Measurements from ENCODE around the gene CCDC57.

CCDC57 gene

GRCh38 chr17:82205720-82206508 is 6.7 kb downstream of the CCDC57 start:
- Histone ChIP-seq H3K36me3 (replicated peaks; ENCODE audit: low read depth, low read length) (no peaks in the 10 kb centered on the region), H3K27me3 (ENCODE audit: low read depth, low read length) (no peaks in the 10 kb centered on the region), H3K4me2 (ENCODE audit: low read length) (peak overlapping the region; percentile 87), H3K4me1 (ENCODE audit: low read length) (peaks cover 6% of the 10 kb centered on the region), H3K27ac (ENCODE audit: low read length) (peak overlapping the region; percentile 29; the same call in 1 of the 2 replicates), H3K9me3 (ENCODE audit: insufficient read depth, low read length) (no peaks in the 10 kb centered on the region), H4K20me1 (ENCODE audit: insufficient read depth, low read length) (no peaks in the 10 kb centered on the region), H3K79me2 (ENCODE audit: low read length) (no peaks in the 10 kb centered on the region), H3K4me3 (ENCODE audit: low read length) (peak overlapping the region; percentile 64), H2AFZ (ENCODE audit: low read depth, low read length) (peak overlapping the region; percentile 94), H3K9ac (ENCODE audit: low read length) (peak overlapping the region; percentile 50; the same call in 1 of the 2 replicates)
- TF ChIP-seq EZH2phosphoT487 (IDR thresholded peaks at IDR 0.05; ENCODE audit: low read depth) (no peak), CTCF (IDR thresholded peaks at IDR 0.05; ENCODE audit: low read depth, low read length) (peak; percentile 76)

- no peaks in the 10 kb centered on the region for H4K20me1 ChIP-seq (ENCODE audit: insufficient read depth, low read length)
Observed at GRCh38 chr17:82204831-82205719, 7.6 kb downstream of the CCDC57 start.

GRCh38 chr17:82203920-82204319 is 8.7 kb downstream of the CCDC57 start:
- peaks cover 6% of the 10 kb centered on the region for H3K4me1 ChIP-seq (ENCODE audit: low read length)
- no peak overlapping the region for H3K4me3 ChIP-seq (ENCODE audit: low read length)
- no peaks in the 10 kb centered on the region for H3K9me3 ChIP-seq (ENCODE audit: insufficient read depth, low read length)
- H3K36me3 ChIP-seq (replicated peaks; ENCODE audit: low read depth, low read length), result no peaks in the 10 kb centered on the region
- no peak overlapping the region for H3K4me2 ChIP-seq (ENCODE audit: low read length)
- no peaks in the 10 kb centered on the region for H4K20me1 ChIP-seq (ENCODE audit: insufficient read depth, low read length)
- no peak overlapping the region for H3K9ac ChIP-seq (ENCODE audit: low read length)
- TF ChIP-seq CTCF (IDR thresholded peaks at IDR 0.05; ENCODE audit: low read depth, low read length), result no peak
- TF ChIP-seq EZH2phosphoT487 (IDR thresholded peaks at IDR 0.05; ENCODE audit: low read depth), result no peak
- no peak overlapping the region for H2AFZ ChIP-seq (ENCODE audit: low read depth, low read length)
- H3K27ac ChIP-seq (ENCODE audit: low read length), result no peak overlapping the region
- H3K27me3 ChIP-seq (ENCODE audit: low read depth, low read length), result no peaks in the 10 kb centered on the region
- no peaks in the 10 kb centered on the region for H3K79me2 ChIP-seq (ENCODE audit: low read length)

More at GRCh38 chr17:82204831-82205719, 7.6 kb downstream of the CCDC57 start:
- Histone ChIP-seq H3K4me2 (ENCODE audit: low read length) (peak overlapping the region; percentile 87; the same call in 1 of the 2 replicates), H2AFZ (ENCODE audit: low read depth, low read length) (no peak overlapping the region), H3K79me2 (ENCODE audit: low read length) (no peaks in the 10 kb centered on the region), H3K27me3 (ENCODE audit: low read depth, low read length) (no peaks in the 10 kb centered on the region), H3K36me3 (replicated peaks; ENCODE audit: low read depth, low read length) (no peaks in the 10 kb centered on the region), H3K9ac (ENCODE audit: low read length) (no peak overlapping the region), H3K4me1 (ENCODE audit: low read length) (peaks cover 6% of the 10 kb centered on the region), H3K9me3 (ENCODE audit: insufficient read depth, low read length) (no peaks in the 10 kb centered on the region), H3K27ac (ENCODE audit: low read length) (no peak overlapping the region), H3K4me3 (ENCODE audit: low read length) (no peak overlapping the region)
- TF ChIP-seq CTCF (IDR thresholded peaks at IDR 0.05; ENCODE audit: low read depth, low read length), result no peak
- no peak for TF ChIP-seq EZH2phosphoT487 (IDR thresholded peaks at IDR 0.05; ENCODE audit: low read depth)

GRCh38 chr17:82202981-82203380 is 9.7 kb downstream of the CCDC57 start:
- no peak overlapping the region for H3K27ac ChIP-seq (ENCODE audit: low read length)
- H3K79me2 ChIP-seq (ENCODE audit: low read length), result no peaks in the 10 kb centered on the region
- no peaks in the 10 kb centered on the region for H4K20me1 ChIP-seq (ENCODE audit: insufficient read depth, low read length)
- no peaks in the 10 kb centered on the region for H3K9me3 ChIP-seq (ENCODE audit: insufficient read depth, low read length)
- H3K4me1 ChIP-seq (ENCODE audit: low read length), result peaks cover 6% of the 10 kb centered on the region
- no peak overlapping the region for H3K4me2 ChIP-seq (ENCODE audit: low read length)
- H3K9ac ChIP-seq (ENCODE audit: low read length), result no peak overlapping the region
- H3K36me3 ChIP-seq (replicated peaks; ENCODE audit: low read depth, low read length), result peaks cover 2% of the 10 kb centered on the region
- H3K27me3 ChIP-seq (ENCODE audit: low read depth, low read length), result no peaks in the 10 kb centered on the region
- no peak overlapping the region for H2AFZ ChIP-seq (ENCODE audit: low read depth, low read length)
- no peak for TF ChIP-seq EZH2phosphoT487 (IDR thresholded peaks at IDR 0.05; ENCODE audit: low read depth)
- no peak overlapping the region for H3K4me3 ChIP-seq (ENCODE audit: low read length)

Data from OCI-LY3 (cell line).